BLaER1 (cell line): Measurements from ENCODE around the gene GINM1.

Experiments used
- H3K27ac ChIP-seq: shearing (Covaris generic); formaldehyde crosslinking; 2 replicates; pipeline ENCODE4 v1.8.1; 2022
- H3K27me3 ChIP-seq: shearing (Covaris generic); formaldehyde crosslinking; 2 replicates; pipeline ENCODE4 v1.8.1; 2022
- H3K36me3 ChIP-seq: shearing (Covaris generic); formaldehyde crosslinking; 2 replicates; pipeline ENCODE4 v1.8.1; 2022
- H3K4me1 ChIP-seq: shearing (Covaris generic); formaldehyde crosslinking; 2 replicates; pipeline ENCODE4 v1.8.1; 2022
- H3K4me2 ChIP-seq: shearing (Covaris generic); formaldehyde crosslinking; 2 replicates; pipeline ENCODE4 v1.8.1; 2022
- H3K4me3 ChIP-seq: shearing (Covaris generic); formaldehyde crosslinking; 2 replicates; pipeline ENCODE4 v1.8.1; 2022
- H3K9ac ChIP-seq: shearing (Covaris generic); formaldehyde crosslinking; 2 replicates; pipeline ENCODE4 v1.8.1; 2022
- H3K9me3 ChIP-seq: shearing (Covaris generic); formaldehyde crosslinking; 2 replicates; pipeline ENCODE4 v1.8.1; 2022
- H4K20me1 ChIP-seq: shearing (Covaris generic); formaldehyde crosslinking; 2 replicates; pipeline ENCODE4 v1.8.1; 2022
- Cebpa-rat ChIP-seq: shearing (Covaris generic); IDR thresholded peaks from 2 replicates; pipeline ENCODE4 v1.8.1; 2022

Gene GINM1

GRCh38 chr6:149559389-149559788 is 6.8 kb upstream of the GINM1 start:
- Histone ChIP-seq H4K20me1 (no peaks in the 10 kb centered on the region), H3K4me1 (no peaks in the 10 kb centered on the region), H3K4me3 (no peak overlapping the region), H3K9me3 (no peaks in the 10 kb centered on the region), H3K27me3 (no peaks in the 10 kb centered on the region), H3K27ac (no peak overlapping the region), H3K4me2 (no peak overlapping the region), H3K9ac (no peak overlapping the region), H3K36me3 (no peaks in the 10 kb centered on the region)
- no peak for TF ChIP-seq Cebpa-rat

GRCh38 chr6:149560736-149561135 is 5.4 kb upstream of the GINM1 start:
- no peak overlapping the region for H3K4me2 ChIP-seq
- no peak overlapping the region for H3K4me3 ChIP-seq
- H3K9me3 ChIP-seq, result no peaks in the 10 kb centered on the region
- no peaks in the 10 kb centered on the region for H4K20me1 ChIP-seq
- H3K27ac ChIP-seq, result no peak overlapping the region
- H3K4me1 ChIP-seq, result 0 out of 2 replicates have a peak, but pooled peaks cover 5% of the 10 kb centered on the region
- no peak for TF ChIP-seq Cebpa-rat
- no peaks in the 10 kb centered on the region for H3K36me3 ChIP-seq
- H3K27me3 ChIP-seq, result no peaks in the 10 kb centered on the region
- H3K9ac ChIP-seq, result no peak overlapping the region

- Histone ChIP-seq H3K4me2 (no peak overlapping the region), H3K36me3 (no peaks in the 10 kb centered on the region), H3K27me3 (no peaks in the 10 kb centered on the region), H3K9ac (no peak overlapping the region), H3K4me1 (peaks cover 18% of the 10 kb centered on the region), H3K9me3 (no peaks in the 10 kb centered on the region), H3K27ac (no peak overlapping the region), H4K20me1 (peaks cover 16% of the 10 kb centered on the region), H3K4me3 (no peak overlapping the region)
- TF ChIP-seq Cebpa-rat, result no peak
Observed at GRCh38 chr6:149563203-149563927, 2.8 kb upstream of the GINM1 start.

GRCh38 chr6:149563928-149564325 is 2.2 kb upstream of the GINM1 start:
- Histone ChIP-seq H3K27ac (no peak overlapping the region), H3K9ac (no peak overlapping the region), H3K4me1 (peaks cover 21% of the 10 kb centered on the region), H3K4me3 (no peak overlapping the region), H3K9me3 (no peaks in the 10 kb centered on the region), H3K36me3 (no peaks in the 10 kb centered on the region), H3K4me2 (no peak overlapping the region), H3K27me3 (no peaks in the 10 kb centered on the region), H4K20me1 (peaks cover 22% of the 10 kb centered on the region)
- TF ChIP-seq Cebpa-rat, result no peak

- TF ChIP-seq Cebpa-rat, result no peak
- peak overlapping the region; percentile 87 for H3K27ac ChIP-seq
- H3K4me3 ChIP-seq, result peak overlapping the region; percentile 99
- H3K9me3 ChIP-seq, result no peaks in the 10 kb centered on the region
- peak overlapping the region; percentile 94 for H3K9ac ChIP-seq
- H3K36me3 ChIP-seq, result no peaks in the 10 kb centered on the region
- H3K4me1 ChIP-seq, result peaks cover 21% of the 10 kb centered on the region
- H4K20me1 ChIP-seq, result peaks cover 46% of the 10 kb centered on the region
- H3K27me3 ChIP-seq, result no peaks in the 10 kb centered on the region
- peak overlapping the region; percentile 82 for H3K4me2 ChIP-seq
Observed at GRCh38 chr6:149566410-149567193, 427 bp downstream of the GINM1 start.

GRCh38 chr6:149567194-149567586 is 1.0 kb downstream of the GINM1 start:
- Histone ChIP-seq H3K27me3 (no peaks in the 10 kb centered on the region), H3K36me3 (no peaks in the 10 kb centered on the region), H3K4me3 (peak overlapping the region; percentile 99), H3K4me2 (peak overlapping the region; percentile 82), H3K9ac (peak overlapping the region; percentile 94), H3K9me3 (no peaks in the 10 kb centered on the region), H3K27ac (peak overlapping the region; percentile 87), H4K20me1 (peaks cover 52% of the 10 kb centered on the region), H3K4me1 (peaks cover 21% of the 10 kb centered on the region)
- TF ChIP-seq Cebpa-rat, result no peak

- Histone ChIP-seq H3K9me3 (no peaks in the 10 kb centered on the region), H3K4me3 (no peak overlapping the region), H4K20me1 (peaks cover 59% of the 10 kb centered on the region), H3K27me3 (no peaks in the 10 kb centered on the region), H3K4me1 (peaks cover 21% of the 10 kb centered on the region), H3K27ac (no peak overlapping the region), H3K4me2 (peak overlapping the region; percentile 82; the same call in 1 of the 2 replicates), H3K9ac (no peak overlapping the region), H3K36me3 (peaks cover 6% of the 10 kb centered on the region)
- TF ChIP-seq Cebpa-rat, result no peak
Observed at GRCh38 chr6:149567945-149568585, 1.9 kb downstream of the GINM1 start.

- H3K27ac ChIP-seq, result no peak overlapping the region
Observed at GRCh38 chr6:149580880-149581279, 14.7 kb downstream of the GINM1 start.

GRCh38 chr6:149581349-149581748 is 15.2 kb downstream of the GINM1 start:
- H3K4me1 ChIP-seq, result no peaks in the 10 kb centered on the region
- H3K9ac ChIP-seq, result no peak overlapping the region
- H3K4me2 ChIP-seq, result no peak overlapping the region
- no peak overlapping the region for H3K4me3 ChIP-seq
- H3K27ac ChIP-seq, result no peak overlapping the region
- no peak for TF ChIP-seq Cebpa-rat
- no peaks in the 10 kb centered on the region for H3K9me3 ChIP-seq
- no peaks in the 10 kb centered on the region for H3K27me3 ChIP-seq
- H3K36me3 ChIP-seq, result peaks cover 74% of the 10 kb centered on the region
- peaks cover 12% of the 10 kb centered on the region; the same call in 1 of the 2 replicates for H4K20me1 ChIP-seq

More at GRCh38 chr6:149580880-149581279, 14.7 kb downstream of the GINM1 start:
- H3K4me1 ChIP-seq, result no peaks in the 10 kb centered on the region
- H4K20me1 ChIP-seq, result peaks cover 12% of the 10 kb centered on the region; the same call in 1 of the 2 replicates
- no peaks in the 10 kb centered on the region for H3K27me3 ChIP-seq
- H3K4me2 ChIP-seq, result no peak overlapping the region
- H3K9me3 ChIP-seq, result no peaks in the 10 kb centered on the region
- peaks cover 74% of the 10 kb centered on the region for H3K36me3 ChIP-seq
- H3K9ac ChIP-seq, result no peak overlapping the region
- no peak overlapping the region for H3K4me3 ChIP-seq
- no peak for TF ChIP-seq Cebpa-rat

GRCh38 chr6:149586149-149586548 is 20.0 kb downstream of the GINM1 start:
- H3K9ac ChIP-seq, result no peak overlapping the region
- peaks cover 82% of the 10 kb centered on the region for H3K36me3 ChIP-seq
- H3K27ac ChIP-seq, result no peak overlapping the region
- H3K4me2 ChIP-seq, result no peak overlapping the region
- H3K9me3 ChIP-seq, result no peaks in the 10 kb centered on the region
- H3K4me3 ChIP-seq, result no peak overlapping the region
- H3K27me3 ChIP-seq, result no peaks in the 10 kb centered on the region
- no peak for TF ChIP-seq Cebpa-rat
- H4K20me1 ChIP-seq, result no peaks in the 10 kb centered on the region
- no peaks in the 10 kb centered on the region for H3K4me1 ChIP-seq
